ENCODE measurements around the gene E2F8. TPM values are rescaled to one million over a fixed set of nuclear protein-coding genes. Genes with fewer than 3 reads are reported as not detected.

E2F8 gene
- total and polyA plus RNA-seq, 4 experiments from 2014 or later, result not detected

GRCh38 chr11:19185036-19185435 lies 55.7 kb downstream of the E2F8 start:
- H3K4me1 Mint-ChIP-seq, result no peaks in the 10 kb centered on the region
- CTCF ChIA-PET (ENCODE audit: partially characterized antibody), result no interaction called here

DNA sequence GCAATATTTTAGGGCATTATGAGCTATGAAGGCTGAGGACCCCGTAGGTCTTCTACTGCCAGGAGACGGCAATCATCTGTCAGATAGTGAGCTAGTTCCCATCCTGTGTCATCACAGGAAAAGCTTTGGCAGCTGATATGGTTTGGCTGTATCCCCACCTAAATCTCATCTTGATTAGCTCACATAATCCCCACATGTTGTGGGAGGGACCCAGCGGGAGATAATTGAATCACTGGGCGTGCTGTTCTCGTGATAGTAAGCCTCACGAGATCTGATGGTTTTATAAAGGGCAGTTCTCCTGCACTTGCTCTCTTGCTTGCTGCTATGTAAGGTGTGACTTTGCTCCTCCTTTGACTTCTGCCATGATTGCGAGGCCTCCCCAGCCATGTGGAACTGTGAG lies 57.1 kb downstream of the E2F8 start:
- Mint-ChIP-seq H3K36me3 (peaks cover 0 to 17% of the 10 kb centered on the region in 2 donors), H3K4me1 (no peaks in the 10 kb centered on the region), H3K27me3 (no peaks in the 10 kb centered on the region), H3K27ac (no peak overlapping the region), H3K4me3 (no peak overlapping the region), H3K9me3 (no peaks in the 10 kb centered on the region)
- DNase-seq, result no peak
- Histone ChIP-seq H3K27ac (ENCODE audit: low read depth, low read length) (no peak overlapping the region), H3K36me3 (ENCODE audit: insufficient read depth, low read length) (no peaks in the 10 kb centered on the region), H3K9me3 (ENCODE audit: control insufficient read depth in 1 of 2, low read length in 2 of 2) (no peaks in the 10 kb centered on the region), H3K27me3 (ENCODE audit: insufficient read depth, low read length) (no peaks in the 10 kb centered on the region), H3K4me1 (ENCODE audit: insufficient read depth, low read length) (no peaks in the 10 kb centered on the region), H3K4me3 (ENCODE audit: low read length in 2 of 2) (no peak overlapping the region)
- CTCF ChIA-PET (ENCODE audit: partially characterized antibody), result no interaction called here
- POLR2A ChIA-PET (ENCODE audit: partially characterized antibody), result no interaction called here
- intact Hi-C loops (cut with micrococcal nuclease), result no loop called here

More at GRCh38 chr11:19185036-19185435, 55.7 kb downstream of the E2F8 start:
- no peak for DNase-seq
- POLR2A ChIA-PET (ENCODE audit: partially characterized antibody), result no interaction called here
- Mint-ChIP-seq H3K36me3 (peaks cover 0 to 17% of the 10 kb centered on the region in 2 donors), H3K4me3 (no peak overlapping the region), H3K27me3 (no peaks in the 10 kb centered on the region), H3K27ac (no peak overlapping the region), H3K9me3 (no peaks in the 10 kb centered on the region)
- no peaks in the 10 kb centered on the region for H3K9me3 ChIP-seq (ENCODE audit: control insufficient read depth in 1 of 2, low read length in 2 of 2)
- H3K4me1 ChIP-seq (ENCODE audit: insufficient read depth, low read length), result no peaks in the 10 kb centered on the region
- H3K27ac ChIP-seq (ENCODE audit: low read depth, low read length), result no peak overlapping the region
- intact Hi-C loops (cut with micrococcal nuclease), result no loop called here
- no peaks in the 10 kb centered on the region for H3K36me3 ChIP-seq (ENCODE audit: insufficient read depth, low read length)
- no peaks in the 10 kb centered on the region for H3K27me3 ChIP-seq (ENCODE audit: insufficient read depth, low read length)
- H3K4me3 ChIP-seq (ENCODE audit: low read length in 2 of 2), result no peak overlapping the region

- peaks cover 5 to 18% of the 10 kb centered on the region in 2 donors for H3K36me3 Mint-ChIP-seq
- no peaks in the 10 kb centered on the region for H3K4me1 ChIP-seq (ENCODE audit: insufficient read depth, low read length)
- H3K4me3 ChIP-seq (ENCODE audit: low read length in 2 of 2), result no peak overlapping the region
- POLR2A ChIA-PET (ENCODE audit: partially characterized antibody), result no interaction called here
- no peak overlapping the region for H3K27ac ChIP-seq (ENCODE audit: low read depth, low read length)
- no peak overlapping the region for H3K27ac Mint-ChIP-seq
- CTCF ChIA-PET (ENCODE audit: partially characterized antibody), result no interaction called here
- DNase-seq, result no peak
- H3K4me3 Mint-ChIP-seq, result no peak overlapping the region
- H3K4me1 Mint-ChIP-seq, result no peaks in the 10 kb centered on the region
- H3K27me3 Mint-ChIP-seq, result no peaks in the 10 kb centered on the region
- intact Hi-C loops (cut with micrococcal nuclease), result no loop called here
- H3K9me3 ChIP-seq (ENCODE audit: control insufficient read depth in 1 of 2, low read length in 2 of 2), result no peaks in the 10 kb centered on the region
- H3K36me3 ChIP-seq (ENCODE audit: insufficient read depth, low read length), result no peaks in the 10 kb centered on the region
- H3K9me3 Mint-ChIP-seq, result no peaks in the 10 kb centered on the region
- no peaks in the 10 kb centered on the region for H3K27me3 ChIP-seq (ENCODE audit: insufficient read depth, low read length)
Observed at GRCh38 chr11:19181531-19182261, 59.0 kb downstream of the E2F8 start.

DNA sequence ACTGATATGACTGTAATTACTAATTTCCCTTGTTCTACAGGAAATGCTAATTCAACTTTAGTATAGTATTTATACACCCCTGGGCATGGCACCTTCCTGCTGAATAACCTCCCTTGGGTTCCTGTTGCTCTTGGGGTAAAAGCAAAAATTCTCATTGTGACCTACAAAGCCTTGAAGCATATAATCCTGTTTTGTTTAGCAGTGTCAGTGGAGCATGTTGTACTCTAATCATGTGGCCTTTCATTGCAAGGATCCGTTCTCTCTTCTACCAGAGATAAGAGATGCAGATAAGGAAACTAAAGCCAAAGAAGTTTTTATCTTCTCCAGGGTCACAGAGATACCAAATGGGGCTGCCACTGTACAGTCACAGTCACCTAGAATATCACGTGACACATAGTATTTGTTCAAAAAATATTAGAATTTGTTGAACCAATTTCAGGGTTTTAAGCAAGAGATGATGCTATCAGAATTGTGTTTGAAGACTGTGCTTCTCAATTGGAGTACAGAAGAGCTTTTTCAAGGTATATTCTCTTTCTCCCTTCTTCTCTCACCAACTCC lies 64.0 kb downstream of the E2F8 start:
- Mint-ChIP-seq H3K27me3 (no peaks in the 10 kb centered on the region), H3K4me1 (no peaks in the 10 kb centered on the region), H3K4me3 (no peak overlapping the region), H3K27ac (no peak overlapping the region), H3K9me3 (no peaks in the 10 kb centered on the region), H3K36me3 (peaks cover 38 to 44% of the 10 kb centered on the region in 2 donors)
- Histone ChIP-seq H3K27me3 (ENCODE audit: insufficient read depth, low read length) (no peaks in the 10 kb centered on the region), H3K9me3 (ENCODE audit: control insufficient read depth in 1 of 2, low read length in 2 of 2) (no peaks in the 10 kb centered on the region), H3K4me1 (ENCODE audit: insufficient read depth, low read length) (no peaks in the 10 kb centered on the region), H3K4me3 (ENCODE audit: low read length in 2 of 2) (no peak overlapping the region), H3K36me3 (ENCODE audit: insufficient read depth, low read length) (peaks cover 13% of the 10 kb centered on the region), H3K27ac (ENCODE audit: low read depth, low read length) (no peak overlapping the region)
- CTCF ChIA-PET (ENCODE audit: partially characterized antibody), result no interaction called here
- DNase-seq, result no peak
- intact Hi-C loops (cut with micrococcal nuclease), result no loop called here
- POLR2A ChIA-PET (ENCODE audit: partially characterized antibody), result no interaction called here

Other genes with a start within 250 kb of the E2F8 start
- gene MRGPRX2, start 180.2 kb downstream of the E2F8 start, total RNA-seq, result not detected
- gene MRGPRX2, start 180.2 kb downstream of the E2F8 start, polyA plus RNA-seq, result not detected
- gene ZDHHC13, start 123.8 kb downstream of the E2F8 start, total RNA-seq, result 10 to 100 TPM; 15.6 to 16.1 TPM
- 10 to 100 TPM in 1 of 2 donors, 1 to 10 TPM in 1; 9.4 to 15.2 TPM for gene ZDHHC13, start 123.8 kb downstream of the E2F8 start, polyA plus RNA-seq
- gene CSRP3, start 39.0 kb downstream of the E2F8 start, total RNA-seq, result not detected
- gene CSRP3, start 39.0 kb downstream of the E2F8 start, polyA plus RNA-seq, result not detected

All from CD4-positive, alpha-beta memory T cell (primary cell).